H1 (cell line): Measurements from ENCODE around the gene CHSY1. TPM values are rescaled to one million over a fixed set of nuclear protein-coding genes. Genes with fewer than 3 reads are reported as not detected.
"Not testable (repeated sequence)": the region's sequence is repeated elsewhere in the genome, so short reads cannot be mapped to it uniquely, and the experiment has no call there.

Source experiments
- CTCF ChIA-PET: fragments of 300-600 bp; sonication (Branson Sonifier 250); formaldehyde crosslinking; loops from one replicate; lab custom pipeline; 2021; ENCODE audit not compliant: partially characterized antibody; lab: Charles Lee
- POLR2A ChIA-PET: fragments of 300-600 bp; sonication (Branson Sonifier 250); formaldehyde crosslinking; loops from one replicate; lab custom pipeline; 2021; ENCODE audit warnings: inconsistent platforms; ENCODE audit not compliant: partially characterized antibody; lab: Charles Lee
- DNase-seq, 2 experiments: peaks; one replicate each; pipeline versions ENCODE4 v3.0.0 to v3.0.0-alpha.2; 2010 to 2022; ENCODE audit warnings: low spot score in 2 of 2, low read depth in 1 of 2, mixed read lengths in 1 of 2
- FAIRE-seq: peaks from 2 replicates; lab custom pipeline; 2011; peaks lifted over from hg19 to GRCh38; lab: Jason Lieb, UNC
- H2AFZ ChIP-seq: 2 replicates; pipeline ENCODE4 v1.8.1; 2012; ENCODE audit warnings: low read length, inconsistent platforms
- H2AK5ac ChIP-seq: 2 replicates; pipeline ENCODE4 v1.6.1; 2013; ENCODE audit warnings: low read depth, low read length
- H2BK120ac ChIP-seq: replicated peaks from 2 replicates; pipeline ENCODE3; 2013; ENCODE audit warnings: low read depth, low read length, inconsistent platforms
- H2BK12ac ChIP-seq: 2 replicates; pipeline ENCODE4 v1.6.1; 2013; ENCODE audit warnings: low read depth, low read length
- H2BK15ac ChIP-seq: 2 replicates; pipeline ENCODE4 v1.6.1; 2013; ENCODE audit warnings: low read length
- H2BK20ac ChIP-seq: 2 replicates; pipeline ENCODE4 v1.6.1; 2013; ENCODE audit warnings: low read length
- H2BK5ac ChIP-seq: 2 replicates; pipeline ENCODE4 v1.6.1; 2013; ENCODE audit warnings: low read depth, low read length
- H3K14ac ChIP-seq: 2 replicates; pipeline ENCODE4 v1.6.1; 2013; ENCODE audit warnings: inconsistent platforms; ENCODE audit not compliant: insufficient read length
- H3K18ac ChIP-seq: 2 replicates; pipeline ENCODE4 v1.6.1; 2013; ENCODE audit warnings: low read length; ENCODE audit errors: extremely low read depth
- H3K23ac ChIP-seq: 2 replicates; pipeline ENCODE4 v1.6.1; 2013; ENCODE audit warnings: inconsistent platforms; ENCODE audit not compliant: insufficient read length
- H3K23me2 ChIP-seq: 2 replicates; pipeline ENCODE4 v1.6.1; 2013; ENCODE audit warnings: low read depth, low read length
- H3K27ac ChIP-seq: 2 replicates; pipeline ENCODE4 v1.6.1; 2011; ENCODE audit warnings: low read depth, low read length, inconsistent platforms
- H3K27me3 ChIP-seq, 4 experiments: replicated peaks in 1 of 4; 1 replicate in 1 of 4; 2 replicates in 3 of 4; pipeline versions ENCODE4 v1.6.1 to v1.8.1; 2011 to 2013; ENCODE audit warnings: low read length in 3 of 4, mild to moderate bottlenecking in 3 of 4, inconsistent platforms in 2 of 4, mixed read lengths in 2 of 4, moderate library complexity in 1 of 4; ENCODE audit not compliant: control insufficient read depth in 3 of 4, insufficient read depth in 3 of 4; ENCODE audit errors: extremely low read depth in 1 of 4
- H3K36me3 ChIP-seq, 4 experiments: 2 replicates each; pipeline versions ENCODE4 v1.6.1 to v1.8.1; 2011 to 2013; ENCODE audit warnings: mild to moderate bottlenecking in 4 of 4, low read length in 3 of 4, moderate library complexity in 2 of 4, control low read depth in 1 of 4, inconsistent platforms in 1 of 4; ENCODE audit not compliant: insufficient read depth in 4 of 4, control insufficient read depth in 2 of 4
- H3K4ac ChIP-seq: replicated peaks from 2 replicates; pipeline ENCODE3; 2013; ENCODE audit warnings: low read length, low read depth, mixed read lengths, inconsistent platforms; ENCODE audit not compliant: insufficient read length
- H3K4me1 ChIP-seq, 4 experiments: replicated peaks in 1 of 4; 1 replicate in 1 of 4; 2 replicates in 3 of 4; pipeline versions ENCODE4 v1.6.1 to v1.8.1; 2011 to 2013; ENCODE audit warnings: low read length in 3 of 4, inconsistent platforms in 2 of 4, mixed read lengths in 1 of 4; ENCODE audit not compliant: insufficient read depth in 4 of 4, control insufficient read depth in 3 of 4
- H3K4me2 ChIP-seq, 2 experiments: 2 replicates each; pipeline versions ENCODE4 v1.6.1 to v1.8.1; 2011 to 2013; ENCODE audit warnings: low read depth in 2 of 2, low read length in 2 of 2, control low read depth in 1 of 2, inconsistent platforms in 1 of 2, mild to moderate bottlenecking in 1 of 2; ENCODE audit not compliant: insufficient read depth in 1 of 2
- H3K4me3 ChIP-seq, 4 experiments: fragments of 200-600, 300-600 bp in 1 of 4; sonication (generic), shearing (Covaris generic), sonication (Bioruptor Twin) in 1 of 4; 2 replicates each; pipeline versions ENCODE4 v1.5.1 to v1.8.1; 2011 to 2016; ENCODE audit warnings: low read length in 4 of 4, low read depth in 3 of 4, control low read depth in 2 of 4, inconsistent platforms in 2 of 4, mild to moderate bottlenecking in 2 of 4, mixed read lengths in 1 of 4, moderate library complexity in 1 of 4; ENCODE audit not compliant: insufficient read depth in 2 of 4; ENCODE audit errors: extremely low read depth in 1 of 4
- H3K56ac ChIP-seq: replicated peaks from 2 replicates; pipeline ENCODE3; 2013; ENCODE audit warnings: low read depth, mild to moderate bottlenecking, mixed read lengths, low read length, inconsistent platforms; ENCODE audit not compliant: insufficient read length
- H3K79me1 ChIP-seq: 2 replicates; pipeline ENCODE4 v1.6.1; 2013; ENCODE audit warnings: low read depth, low read length, control low read depth
- H3K79me2 ChIP-seq, 2 experiments: 2 replicates each; pipeline versions ENCODE4 v1.6.1 to v1.8.1; 2012 to 2013; ENCODE audit warnings: low read length in 2 of 2, mild to moderate bottlenecking in 2 of 2, inconsistent platforms in 1 of 2; ENCODE audit not compliant: insufficient read depth in 2 of 2, control insufficient read depth in 1 of 2
- H3K9ac ChIP-seq, 4 experiments: replicated peaks in 1 of 4; 1 replicate in 1 of 4; 2 replicates in 3 of 4; pipeline versions ENCODE4 v1.6.1 to v1.8.1; 2011 to 2013; ENCODE audit warnings: low read depth in 3 of 4, low read length in 3 of 4, control low read depth in 2 of 4, mild to moderate bottlenecking in 2 of 4, moderate library complexity in 2 of 4, inconsistent platforms in 1 of 4; ENCODE audit errors: extremely low read depth in 1 of 4
- H3K9me3 ChIP-seq, 2 experiments: 2 replicates each; pipeline versions ENCODE4 v1.6.1 to v1.8.1; 2012 to 2013; ENCODE audit warnings: mild to moderate bottlenecking in 2 of 2, moderate library complexity in 2 of 2, control low read depth in 1 of 2, inconsistent platforms in 1 of 2, low read depth in 1 of 2, low read length in 1 of 2, mixed read lengths in 1 of 2; ENCODE audit not compliant: insufficient read depth in 2 of 2
- H4K20me1 ChIP-seq, 2 experiments: replicated peaks in 1 of 2; 2 replicates each; pipeline versions ENCODE3 to v1.8.1; 2011 to 2013; ENCODE audit warnings: inconsistent platforms in 2 of 2, low read length in 2 of 2, mild to moderate bottlenecking in 1 of 2; ENCODE audit not compliant: insufficient read depth in 2 of 2, control insufficient read depth in 1 of 2
- H4K5ac ChIP-seq: 2 replicates; pipeline ENCODE4 v1.6.1; 2013; ENCODE audit warnings: low read length, low read depth, mixed read lengths, inconsistent platforms; ENCODE audit not compliant: insufficient read length
- H4K8ac ChIP-seq: 2 replicates; pipeline ENCODE4 v1.8.0; 2013; ENCODE audit warnings: mild to moderate bottlenecking, moderate library complexity, low read length, inconsistent platforms; ENCODE audit not compliant: insufficient read depth; ENCODE audit errors: extremely low read depth
- H4K91ac ChIP-seq: replicated peaks from 2 replicates; pipeline ENCODE3; 2013; ENCODE audit warnings: low read length, mixed read lengths, inconsistent platforms; ENCODE audit not compliant: insufficient read length
- WGBS, 2 experiments: shearing (Covaris generic) in 1 of 2; methylation state at CpG; one replicate each; pipeline versions ENCODE4 v1.1.6 to v1.1.7; 2013 to 2015; ENCODE audit warnings: low lambda C conversion rate in 2 of 2, mixed read lengths in 2 of 2, inconsistent platforms in 1 of 2, low coverage in 1 of 2, missing lambda C conversion rate in 1 of 2; ENCODE audit not compliant: insufficient replicate concordance in 2 of 2, insufficient coverage in 1 of 2, insufficient read length in 1 of 2; ENCODE audit errors: extremely low coverage in 1 of 2, missing lambda C conversion rate in 1 of 2; 5-methylcytosine and 5-hydroxymethylcytosine counted together
- polyA plus RNA-seq, 7 experiments: library from polyadenylated mRNA; depleted of rRNA in 3 of 7; stranded (reverse) in 5 of 7; unstranded in 2 of 7; fragments of >200 nt in 5 of 7; fragments of 200-250 nt in 2 of 7; gene quantifications; 1 replicate in 5 of 7; 2 replicates in 1 of 7; 4 replicates in 1 of 7; pipeline versions ENCODE4 v1.2.1 to v1.2.3, GENCODE V29; 2011 to 2013; ENCODE audit warnings: missing spikeins in 2 of 7, mixed read lengths in 2 of 7
- total RNA-seq: library from RNA; stranded (reverse); fragmentation: NEBNext Ultra II Directional; extraction: Animal tissue kit (Norgen Biotek cat#: 25700); gene quantifications from 2 replicates; pipeline ENCODE4 v1.2.1, GENCODE V29; 2021

Gene CHSY1
- total and polyA plus RNA-seq, 2 of the 8 experiments (the other 6 are each of a cell fraction or from before 2014, with no cell fraction given), result 24.9 to 60.7 TPM

GRCh38 chr15:101214435-101215097 lies 37.3 kb downstream of the CHSY1 start:
- FAIRE-seq, H3K4me3 ChIP-seq, H3K14ac ChIP-seq, H3K23me2 ChIP-seq, H3K4me1 ChIP-seq, H3K9me3 ChIP-seq, H3K79me1 ChIP-seq, H3K36me3 ChIP-seq, H3K4ac ChIP-seq, H4K8ac ChIP-seq, H3K23ac ChIP-seq, H4K5ac ChIP-seq, H3K27me3 ChIP-seq, H2AFZ ChIP-seq, H3K56ac ChIP-seq, H2BK15ac ChIP-seq, H3K18ac ChIP-seq, H4K91ac ChIP-seq, DNase-seq, H2BK120ac ChIP-seq, H2AK5ac ChIP-seq, H2BK20ac ChIP-seq, H3K27ac ChIP-seq, H3K9ac ChIP-seq, H2BK5ac ChIP-seq, H2BK12ac ChIP-seq, H3K4me2 ChIP-seq: not testable (repeated sequence)
- WGBS, 2 experiments, result 87% methylated on average over 6 of the region's 6 CpGs; no CpG with 5 or more reads in 1 of the 2 experiments
- ChIA-PET CTCF (interaction anchor here (1.2 to 2.2 kb wide), 2 partner anchors 10 to 18 kb away, joined by 3 to 9 read pairs; no protein-coding TSS in a partner anchor), POLR2A (interaction anchor here (0.8 kb wide), 1 partner anchor 9 kb away, joined by 3 read pairs; no protein-coding TSS in a partner anchor)
- Histone ChIP-seq H4K20me1 (peaks cover 12 to 17% of the 10 kb centered on the region in 2 experiments), H3K79me2 (peaks cover 5 to 99% of the 10 kb centered on the region in 2 experiments)
